WTC11 (cell line): ENCODE measurements around the gene CDK5RAP2. TPM values are rescaled to one million over a fixed set of nuclear protein-coding genes. Genes with fewer than 3 reads are reported as not detected.

ENCODE experiments used
- AR ChIP-seq: fragments of 250-450 bp; sonication (Bioruptor Pico); IDR thresholded peaks from 2 replicates; pipeline ENCODE4 v1.9.0; 2021; ENCODE audit warnings: mild to moderate bottlenecking
- CREM ChIP-seq: sonication (generic); formaldehyde crosslinking; IDR thresholded peaks from 2 replicates; pipeline ENCODE4 v1.8.1; 2022; ENCODE audit warnings: mild to moderate bottlenecking, missing genetic modification reagents, moderate library complexity
- FOXJ3 ChIP-seq: sonication (generic); formaldehyde crosslinking; IDR thresholded peaks from 2 replicates; pipeline ENCODE4 v1.9.0; 2021; ENCODE audit warnings: missing genetic modification reagents, mild to moderate bottlenecking, borderline replicate concordance
- FOXK1 ChIP-seq: sonication (generic); formaldehyde crosslinking; IDR thresholded peaks from 2 replicates; pipeline ENCODE4 v1.8.0; 2022; ENCODE audit warnings: mild to moderate bottlenecking, moderate library complexity, missing genetic modification reagents
- FOXP4 ChIP-seq: sonication (generic); formaldehyde crosslinking; IDR thresholded peaks from 2 replicates; pipeline ENCODE4 v1.8.0; 2022; ENCODE audit warnings: mild to moderate bottlenecking, missing genetic modification reagents
- MAX ChIP-seq: sonication (generic); formaldehyde crosslinking; IDR thresholded peaks from 2 replicates; pipeline ENCODE4 v1.8.0; 2022; ENCODE audit warnings: mild to moderate bottlenecking, missing genetic modification reagents
- MLX ChIP-seq: sonication (generic); formaldehyde crosslinking; IDR thresholded peaks from 2 replicates; pipeline ENCODE4 v1.8.1; 2023; ENCODE audit warnings: mild to moderate bottlenecking, missing genetic modification reagents, moderate library complexity
- MXD4 ChIP-seq: fragments of 250-450 bp; sonication (Bioruptor Pico); IDR thresholded peaks from 2 replicates; pipeline ENCODE4 v1.8.0; 2021; ENCODE audit warnings: mild to moderate bottlenecking, moderate library complexity, borderline replicate concordance
- NR1H2 ChIP-seq: sonication (generic); formaldehyde crosslinking; IDR thresholded peaks from 2 replicates; pipeline ENCODE4 v1.9.0; 2021; ENCODE audit warnings: mild to moderate bottlenecking, moderate library complexity, missing genetic modification reagents
- NR3C1 ChIP-seq: sonication (generic); formaldehyde crosslinking; conservative IDR thresholded peaks from 2 replicates; pipeline ENCODE4 v1.8.1; 2023; ENCODE audit warnings: low read depth, mild to moderate bottlenecking, missing genetic modification reagents
- PRDM15 ChIP-seq: sonication (generic); formaldehyde crosslinking; IDR thresholded peaks from 2 replicates; pipeline ENCODE4 v1.8.0; 2022; ENCODE audit warnings: missing genetic modification reagents
- PRRX2 ChIP-seq: fragments of 250-450 bp; sonication (Bioruptor Pico); IDR thresholded peaks from 2 replicates; pipeline ENCODE4 v1.8.0; 2021; ENCODE audit warnings: mild to moderate bottlenecking
- SMAD4 ChIP-seq: sonication (generic); formaldehyde crosslinking; IDR thresholded peaks from 2 replicates; pipeline ENCODE4 v1.8.0; 2022; ENCODE audit warnings: mild to moderate bottlenecking, missing genetic modification reagents
- TP53 ChIP-seq: sonication (generic); formaldehyde crosslinking; IDR thresholded peaks from 2 replicates; pipeline ENCODE4 v1.8.1; 2023; ENCODE audit warnings: mild to moderate bottlenecking, missing genetic modification reagents
- USF2 ChIP-seq: sonication (generic); formaldehyde crosslinking; IDR thresholded peaks from 2 replicates; pipeline ENCODE4 v1.8.1; 2023; ENCODE audit warnings: mild to moderate bottlenecking, missing genetic modification reagents, moderate library complexity
- ZBTB43 ChIP-seq: sonication (generic); formaldehyde crosslinking; IDR thresholded peaks from 2 replicates; pipeline ENCODE4 v1.8.1; 2023; ENCODE audit warnings: mild to moderate bottlenecking, missing genetic modification reagents
- ZNF281 ChIP-seq: sonication (generic); formaldehyde crosslinking; IDR thresholded peaks from 2 replicates; pipeline ENCODE4 v1.8.0; 2023; ENCODE audit warnings: mild to moderate bottlenecking, missing genetic modification reagents
- ZNF512 ChIP-seq: sonication (generic); formaldehyde crosslinking; IDR thresholded peaks from 2 replicates; pipeline ENCODE4 v1.8.1; 2022; ENCODE audit warnings: missing genetic modification reagents, borderline replicate concordance
- ZSCAN18 ChIP-seq: fragments of 250-450 bp; sonication (Bioruptor Pico); IDR thresholded peaks from 2 replicates; pipeline ENCODE4 v2.1.2; 2022; ENCODE audit warnings: mild to moderate bottlenecking, moderate library complexity
- total RNA-seq: library from RNA; stranded (reverse); gene quantifications from 3 replicates; pipeline ENCODE4 v1.2.3, GENCODE V29; 2021

The CDK5RAP2 gene
- total RNA-seq, 1 experiment from 2014 or later, result 48.3 TPM

GRCh38 chr9:120580051-120580896 is at the start of gene CDK5RAP2 (continued):
- TF ChIP-seq PRDM15 (CRISPR knock-in tag) (no peak), NR1H2 (CRISPR knock-in tag) (no peak), NR3C1 (CRISPR knock-in tag) (no peak), FOXK1 (CRISPR knock-in tag) (peak; percentile 54; the same call in 1 of the 2 replicates), MLX (CRISPR knock-in tag) (no peak), AR (no peak), MXD4 (CRISPR knock-in tag) (no peak), USF2 (CRISPR knock-in tag) (no peak), MAX (peak; percentile 74; the same call in 1 of the 2 replicates), ZBTB43 (CRISPR knock-in tag) (no peak), ZNF512 (CRISPR knock-in tag) (no peak), ZNF281 (no peak), ZSCAN18 (CRISPR knock-in tag) (no peak), PRRX2 (CRISPR knock-in tag) (no peak), FOXJ3 (CRISPR knock-in tag) (no peak), TP53 (CRISPR knock-in tag) (no peak), SMAD4 (no peak), FOXP4 (CRISPR knock-in tag) (no peak), CREM (peak; percentile 94)
